ENCODE data around the gene REV1. TPM values are rescaled to one million over a fixed set of nuclear protein-coding genes. Genes with fewer than 3 reads are reported as not detected.

The REV1 gene
- total RNA-seq, 1 experiment from 2014 or later, result 34.3 TPM

- peak overlapping the region; percentile 34; the same call in 1 of the 2 replicates for H3K4me2 ChIP-seq (ENCODE audit: low read length)
- peaks cover 9 to 36% of the 10 kb centered on the region in 2 experiments; a peak in 3 of 4 replicates for H3K4me1 ChIP-seq (ENCODE audit: control insufficient read depth in 1 of 2, insufficient read depth in 2 of 2, low read length in 2 of 2)
- no peak overlapping the region for H3K9ac ChIP-seq (ENCODE audit: low read length)
- intact Hi-C loops (cut with micrococcal nuclease), result no loop called here
- ChIA-PET POLR2A (no interaction called here), CTCF (no interaction called here), RAD21 (ENCODE audit: low non-redundant PET in 1 of 2, low total read pairs in 2 of 2, uncharacterized antibody in 2 of 2, unreplicated experiment in 2 of 2) (no interaction called here)
- no peak overlapping the region for H3K27ac ChIP-seq (ENCODE audit: low read depth, low read length)
- no TSS peak for BruUV-seq (replicated peaks)
- no peaks in the 10 kb centered on the region for H3K27me3 ChIP-seq (ENCODE audit: insufficient read depth, low read length)
- H2AFZ ChIP-seq (ENCODE audit: low read depth, low read length, poor library complexity, severe bottlenecking), result no peak overlapping the region
- H3K79me2 ChIP-seq (ENCODE audit: insufficient read depth, low read length), result peaks cover 84% of the 10 kb centered on the region
- DNase-seq (ENCODE audit: low read depth, low spot score) (no peak), ATAC-seq (no peak)
- no peak overlapping the region for H3K4me3 ChIP-seq (replicated peaks in 1 of 2; ENCODE audit: low read depth in 1 of 2, low read length in 2 of 2)
- H3K36me3 ChIP-seq (ENCODE audit: control insufficient read depth in 1 of 2, insufficient read depth in 2 of 2, low read length in 2 of 2), result no peaks in the 10 kb centered on the region
- peaks cover 6% of the 10 kb centered on the region; the same call in 1 of the 2 replicates for H4K20me1 ChIP-seq (ENCODE audit: insufficient read depth)
- H3K9me2 ChIP-seq (ENCODE audit: insufficient read depth), result no peaks in the 10 kb centered on the region
- no peaks in the 10 kb centered on the region for H3K9me3 ChIP-seq (ENCODE audit: control insufficient read depth in 1 of 2, insufficient read depth in 1 of 2, low read depth in 1 of 2, low read length in 2 of 2)
- TF ChIP-seq, protein P1, sequence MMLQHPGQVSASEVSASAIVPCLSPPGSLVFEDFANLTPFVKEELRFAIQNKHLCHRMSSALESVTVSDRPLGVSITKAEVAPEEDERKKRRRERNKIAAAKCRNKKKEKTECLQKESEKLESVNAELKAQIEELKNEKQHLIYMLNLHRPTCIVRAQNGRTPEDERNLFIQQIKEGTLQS (IDR thresholded peaks at IDR 0.05), result no peak
- no peak for TF ChIP-seq CBX3 (IDR thresholded peaks at IDR 0.05; ENCODE audit: low read depth)
- TF ChIP-seq, protein P2, sequence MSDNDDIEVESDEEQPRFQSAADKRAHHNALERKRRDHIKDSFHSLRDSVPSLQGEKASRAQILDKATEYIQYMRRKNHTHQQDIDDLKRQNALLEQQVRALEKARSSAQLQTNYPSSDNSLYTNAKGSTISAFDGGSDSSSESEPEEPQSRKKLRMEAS (IDR thresholded peaks at IDR 0.05), result no peak
- TF ChIP-seq ELF1 (IDR thresholded peaks at IDR 0.05; ENCODE audit: borderline replicate concordance, low read depth), result no peak
- no peak for TF ChIP-seq CEBPB (IDR thresholded peaks at IDR 0.05; ENCODE audit: low read depth)
- TF ChIP-seq ZNF274 (IDR thresholded peaks at IDR 0.05; ENCODE audit: low read depth, low read length), result no peak
- TF ChIP-seq ZFX (IDR thresholded peaks at IDR 0.05), result no peak
- TF ChIP-seq, protein P3, sequence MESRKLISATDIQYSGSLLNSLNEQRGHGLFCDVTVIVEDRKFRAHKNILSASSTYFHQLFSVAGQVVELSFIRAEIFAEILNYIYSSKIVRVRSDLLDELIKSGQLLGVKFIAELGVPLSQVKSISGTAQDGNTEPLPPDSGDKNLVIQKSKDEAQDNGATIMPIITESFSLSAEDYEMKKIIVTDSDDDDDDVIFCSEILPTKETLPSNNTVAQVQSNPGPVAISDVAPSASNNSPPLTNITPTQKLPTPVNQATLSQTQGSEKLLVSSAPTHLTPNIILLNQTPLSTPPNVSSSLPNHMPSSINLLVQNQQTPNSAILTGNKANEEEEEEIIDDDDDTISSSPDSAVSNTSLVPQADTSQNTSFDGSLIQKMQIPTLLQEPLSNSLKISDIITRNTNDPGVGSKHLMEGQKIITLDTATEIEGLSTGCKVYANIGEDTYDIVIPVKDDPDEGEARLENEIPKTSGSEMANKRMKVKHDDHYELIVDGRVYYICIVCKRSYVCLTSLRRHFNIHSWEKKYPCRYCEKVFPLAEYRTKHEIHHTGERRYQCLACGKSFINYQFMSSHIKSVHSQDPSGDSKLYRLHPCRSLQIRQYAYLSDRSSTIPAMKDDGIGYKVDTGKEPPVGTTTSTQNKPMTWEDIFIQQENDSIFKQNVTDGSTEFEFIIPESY (IDR thresholded peaks at IDR 0.05; ENCODE audit: extremely low read depth, insufficient replicate concordance, low read length), result no peak
- TF ChIP-seq, protein P4, sequence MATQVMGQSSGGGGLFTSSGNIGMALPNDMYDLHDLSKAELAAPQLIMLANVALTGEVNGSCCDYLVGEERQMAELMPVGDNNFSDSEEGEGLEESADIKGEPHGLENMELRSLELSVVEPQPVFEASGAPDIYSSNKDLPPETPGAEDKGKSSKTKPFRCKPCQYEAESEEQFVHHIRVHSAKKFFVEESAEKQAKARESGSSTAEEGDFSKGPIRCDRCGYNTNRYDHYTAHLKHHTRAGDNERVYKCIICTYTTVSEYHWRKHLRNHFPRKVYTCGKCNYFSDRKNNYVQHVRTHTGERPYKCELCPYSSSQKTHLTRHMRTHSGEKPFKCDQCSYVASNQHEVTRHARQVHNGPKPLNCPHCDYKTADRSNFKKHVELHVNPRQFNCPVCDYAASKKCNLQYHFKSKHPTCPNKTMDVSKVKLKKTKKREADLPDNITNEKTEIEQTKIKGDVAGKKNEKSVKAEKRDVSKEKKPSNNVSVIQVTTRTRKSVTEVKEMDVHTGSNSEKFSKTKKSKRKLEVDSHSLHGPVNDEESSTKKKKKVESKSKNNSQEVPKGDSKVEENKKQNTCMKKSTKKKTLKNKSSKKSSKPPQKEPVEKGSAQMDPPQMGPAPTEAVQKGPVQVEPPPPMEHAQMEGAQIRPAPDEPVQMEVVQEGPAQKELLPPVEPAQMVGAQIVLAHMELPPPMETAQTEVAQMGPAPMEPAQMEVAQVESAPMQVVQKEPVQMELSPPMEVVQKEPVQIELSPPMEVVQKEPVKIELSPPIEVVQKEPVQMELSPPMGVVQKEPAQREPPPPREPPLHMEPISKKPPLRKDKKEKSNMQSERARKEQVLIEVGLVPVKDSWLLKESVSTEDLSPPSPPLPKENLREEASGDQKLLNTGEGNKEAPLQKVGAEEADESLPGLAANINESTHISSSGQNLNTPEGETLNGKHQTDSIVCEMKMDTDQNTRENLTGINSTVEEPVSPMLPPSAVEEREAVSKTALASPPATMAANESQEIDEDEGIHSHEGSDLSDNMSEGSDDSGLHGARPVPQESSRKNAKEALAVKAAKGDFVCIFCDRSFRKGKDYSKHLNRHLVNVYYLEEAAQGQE (IDR thresholded peaks at IDR 0.05; ENCODE audit: low read depth), result no peak
- no peak for TF ChIP-seq JUND (IDR thresholded peaks at IDR 0.05)
- no peak for TF ChIP-seq POLR2A (IDR thresholded peaks at IDR 0.05; ENCODE audit: borderline replicate concordance, extremely low read depth, insufficient read depth, insufficient read length)
- no peak for TF ChIP-seq SRF (IDR thresholded peaks at IDR 0.05; ENCODE audit: low read depth)
- TF ChIP-seq SP1 (IDR thresholded peaks at IDR 0.05; ENCODE audit: low read depth), result no peak
- no peak for TF ChIP-seq EZH2phosphoT487 (IDR thresholded peaks at IDR 0.05; ENCODE audit: borderline replicate concordance)
- TF ChIP-seq TCF7L2 (IDR thresholded peaks at IDR 0.05; ENCODE audit: borderline replicate concordance, extremely low read depth, insufficient read depth, insufficient read length), result no peak
Observed at GRCh38 chr2:99485824-99486223, 4.0 kb downstream of the REV1 start.
